SK-N-SH (cell line): ENCODE results near the gene XK. TPM values are rescaled to one million over a fixed set of nuclear protein-coding genes. Genes with fewer than 3 reads are reported as not detected.

Source experiments
- CTCF ChIA-PET: fragments of 300-600, 350-600 bp; formaldehyde crosslinking; extraction: SDS; loops from one replicate; lab custom pipeline; 2021; lab: Yijun Ruan, JAX
- POLR2A ChIA-PET: fragments of 350-600 bp; sonication (Branson Sonifier 250); formaldehyde crosslinking; extraction: SDS; loops from one replicate; lab custom pipeline; 2020; ENCODE audit warnings: antibody characterized with exemption, inconsistent platforms; lab: Yijun Ruan, JAX
- DNase-seq: peaks from one replicate; pipeline ENCODE4 v3.0.0; 2012
- H2AFZ ChIP-seq: fragments of 200-600 bp; sonication (generic); 2 replicates; pipeline ENCODE4 v1.8.1; 2016; ENCODE audit warnings: antibody characterized with exemption, mild to moderate bottlenecking, low read depth
- H3F3A ChIP-seq: fragments of 200-600 bp; sonication (generic); replicated peaks from 2 replicates; pipeline ENCODE3; 2016; ENCODE audit warnings: antibody characterized with exemption, mild to moderate bottlenecking; ENCODE audit not compliant: insufficient read depth
- H3K27ac ChIP-seq, 2 experiments: fragments of 200-500 bp in 1 of 2; fragments of 200-600 bp in 1 of 2; sonication (Bioruptor generic) in 1 of 2; sonication (generic), shearing (Covaris generic) in 1 of 2; 2 replicates each; pipeline versions ENCODE4 v1.5.1 to v1.6.1; 2014 to 2016; ENCODE audit warnings: low read depth in 2 of 2, inconsistent platforms in 1 of 2, low read length in 1 of 2, mild to moderate bottlenecking in 1 of 2, mixed read lengths in 1 of 2
- H3K27me3 ChIP-seq: fragments of 200-600 bp; sonication (generic), shearing (Covaris generic); 2 replicates; pipeline ENCODE4 v1.6.1; 2016; ENCODE audit warnings: mixed run types; ENCODE audit not compliant: insufficient read depth
- H3K36me3 ChIP-seq, 2 experiments: fragments of 200-500 bp in 1 of 2; fragments of 200-600 bp in 1 of 2; sonication (Bioruptor generic) in 1 of 2; sonication (generic) in 1 of 2; replicated peaks in 1 of 2; 2 replicates each; pipeline versions ENCODE3 to v1.5.1; 2014 to 2016; ENCODE audit warnings: low read length in 1 of 2, mild to moderate bottlenecking in 1 of 2; ENCODE audit not compliant: insufficient read depth in 2 of 2, control insufficient read depth in 1 of 2
- H3K4me1 ChIP-seq, 2 experiments: fragments of 200-500 bp in 1 of 2; fragments of 200-600 bp in 1 of 2; sonication (Bioruptor generic) in 1 of 2; sonication (generic), shearing (Covaris generic) in 1 of 2; 2 replicates each; pipeline versions ENCODE4 v1.5.1 to v1.6.1; 2014 to 2016; ENCODE audit warnings: low read depth in 1 of 2, low read length in 1 of 2, mixed run types in 1 of 2; ENCODE audit not compliant: insufficient read depth in 2 of 2, control insufficient read depth in 1 of 2
- H3K4me2 ChIP-seq: fragments of 200-600 bp; sonication (generic), shearing (Covaris generic); 2 replicates; pipeline ENCODE4 v1.6.1; 2017; ENCODE audit warnings: mixed run types
- H3K4me3 ChIP-seq, 2 experiments: fragments of 200-500 bp in 1 of 2; fragments of 200-600 bp in 1 of 2; sonication (Bioruptor generic) in 1 of 2; sonication (generic), shearing (Covaris generic) in 1 of 2; 2 replicates each; pipeline versions ENCODE4 v1.5.1 to v1.8.1; 2014 to 2016; ENCODE audit warnings: low read depth in 2 of 2, inconsistent platforms in 1 of 2, low read length in 1 of 2, mild to moderate bottlenecking in 1 of 2, mixed read lengths in 1 of 2, moderate library complexity in 1 of 2
- H3K79me2 ChIP-seq: fragments of 200-600 bp; sonication (generic); 2 replicates; pipeline ENCODE4 v1.8.1; 2017; ENCODE audit warnings: mild to moderate bottlenecking; ENCODE audit not compliant: insufficient read depth
- H3K9ac ChIP-seq: fragments of 200-600 bp; sonication (generic); 2 replicates; pipeline ENCODE4 v1.6.1; 2017; ENCODE audit warnings: mixed run types
- H3K9me2 ChIP-seq: fragments of 200-600 bp; sonication (generic); 2 replicates; pipeline ENCODE4 v1.6.1; 2017; ENCODE audit warnings: mixed run types
- H3K9me3 ChIP-seq: fragments of 200-600 bp; sonication (generic); 2 replicates; pipeline ENCODE4 v1.6.1; 2017; ENCODE audit warnings: mixed run types, mild to moderate bottlenecking, moderate library complexity
- H4K20me1 ChIP-seq: fragments of 200-600 bp; sonication (generic); 2 replicates; pipeline ENCODE4 v1.6.1; 2017; ENCODE audit warnings: mild to moderate bottlenecking, mixed run types; ENCODE audit not compliant: insufficient read depth
- ELF1 ChIP-seq: IDR thresholded peaks from 2 replicates; pipeline ENCODE4 v1.4.0; 2012
- EP300 ChIP-seq, 2 experiments: IDR thresholded peaks; 2 replicates each; pipeline versions ENCODE4 v1.4.0 to v1.6.1; 2012; ENCODE audit warnings: borderline replicate concordance in 1 of 2, low read depth in 1 of 2, low read length in 1 of 2
- EZH2phosphoT487 ChIP-seq: fragments of 200-600 bp; sonication (generic); IDR thresholded peaks from 2 replicates; pipeline ENCODE4 v1.6.1; 2017; ENCODE audit warnings: low read depth, mixed run types, mild to moderate bottlenecking, antibody characterized with exemption, moderate library complexity, borderline replicate concordance
- FOSL2 ChIP-seq: IDR thresholded peaks from 2 replicates; pipeline ENCODE4 v1.4.0; 2012; ENCODE audit warnings: low read depth, mild to moderate bottlenecking, moderate library complexity, borderline replicate concordance
- FOXM1 ChIP-seq: IDR thresholded peaks from 2 replicates; pipeline ENCODE4 v1.4.0; 2012; ENCODE audit warnings: low read depth, mild to moderate bottlenecking
- GABPA ChIP-seq: IDR thresholded peaks from 2 replicates; pipeline ENCODE4 v1.4.0; 2012; ENCODE audit warnings: low read depth, mild to moderate bottlenecking
- GATA2 ChIP-seq: sonication (generic); formaldehyde crosslinking; IDR thresholded peaks from 2 replicates; pipeline ENCODE4 v1.5.0; 2020; ENCODE audit warnings: mild to moderate bottlenecking, missing genetic modification reagents
- IRF3 ChIP-seq: fragments of 150-350 bp; IDR thresholded peaks from 2 replicates; pipeline ENCODE4 v1.6.1; 2016; ENCODE audit warnings: mild to moderate bottlenecking, low read depth, low read length
- MEF2A ChIP-seq: IDR thresholded peaks from 2 replicates; pipeline ENCODE4 v1.4.0; 2012; ENCODE audit warnings: low read depth, borderline replicate concordance
- NFIC ChIP-seq: IDR thresholded peaks from 2 replicates; pipeline ENCODE4 v1.4.0; 2012; ENCODE audit warnings: borderline replicate concordance
- POLR2AphosphoS5 ChIP-seq: IDR thresholded peaks from 2 replicates; pipeline ENCODE4 v1.6.1; 2012; ENCODE audit warnings: low read depth, low read length
- RAD21 ChIP-seq: IDR thresholded peaks from 2 replicates; pipeline ENCODE4 v1.6.1; 2012; ENCODE audit warnings: mild to moderate bottlenecking, low read length
- RCOR1 ChIP-seq: fragments of 150-350 bp; IDR thresholded peaks from 2 replicates; pipeline ENCODE4 v1.6.1; 2017; ENCODE audit warnings: antibody characterized with exemption, low read length
- RFX5 ChIP-seq: IDR thresholded peaks from 2 replicates; pipeline ENCODE4 v1.6.1; 2012; ENCODE audit warnings: mild to moderate bottlenecking, improper control_type of control experiment, low read length
- RXRA ChIP-seq: IDR thresholded peaks from 2 replicates; pipeline ENCODE4 v1.4.0; 2012; ENCODE audit warnings: low read depth, mild to moderate bottlenecking, borderline replicate concordance
- SMC3 ChIP-seq: IDR thresholded peaks from 2 replicates; pipeline ENCODE4 v1.6.1; 2012; ENCODE audit warnings: low read depth, low read length, improper control_type of control experiment
- TCF12 ChIP-seq: IDR thresholded peaks from 2 replicates; pipeline ENCODE4 v1.4.0; 2012
- TEAD4 ChIP-seq: IDR thresholded peaks from 2 replicates; pipeline ENCODE4 v1.4.0; 2012; ENCODE audit warnings: mild to moderate bottlenecking, borderline replicate concordance; ENCODE audit not compliant: insufficient read depth
- YY1 ChIP-seq: IDR thresholded peaks from 2 replicates; pipeline ENCODE4 v1.4.0; 2012; ENCODE audit warnings: low read depth, mild to moderate bottlenecking
- WGBS: methylation state at CpG from one replicate; pipeline ENCODE4 v1.1.6; 2017; ENCODE audit warnings: low lambda C conversion rate; 5-methylcytosine and 5-hydroxymethylcytosine counted together
- polyA plus RNA-seq, 3 experiments: library from polyadenylated mRNA; depleted of rRNA; stranded (reverse); fragments of >200 nt; gene quantifications; 2 replicates each; pipeline ENCODE4 v1.2.3, GENCODE V29; 2012
- TF ChIP-seq, protein P1 (sequence below): IDR thresholded peaks from 2 replicates; pipeline ENCODE4 v1.4.0; 2012; ENCODE audit warnings: low read depth, borderline replicate concordance
- TF ChIP-seq, protein P2 (sequence below): IDR thresholded peaks from 2 replicates; pipeline ENCODE4 v1.4.0; 2012; ENCODE audit warnings: low read depth
- TF ChIP-seq, protein P3 (sequence below): fragments of 200-600 bp; sonication (generic); IDR thresholded peaks from 2 replicates; pipeline ENCODE4 v1.6.1; 2017; ENCODE audit warnings: antibody characterized with exemption, mild to moderate bottlenecking, moderate library complexity

XK gene
- polyA plus RNA-seq, 1 of the 3 experiments (the other 2 are of a cell fraction) = not detected

DNA sequence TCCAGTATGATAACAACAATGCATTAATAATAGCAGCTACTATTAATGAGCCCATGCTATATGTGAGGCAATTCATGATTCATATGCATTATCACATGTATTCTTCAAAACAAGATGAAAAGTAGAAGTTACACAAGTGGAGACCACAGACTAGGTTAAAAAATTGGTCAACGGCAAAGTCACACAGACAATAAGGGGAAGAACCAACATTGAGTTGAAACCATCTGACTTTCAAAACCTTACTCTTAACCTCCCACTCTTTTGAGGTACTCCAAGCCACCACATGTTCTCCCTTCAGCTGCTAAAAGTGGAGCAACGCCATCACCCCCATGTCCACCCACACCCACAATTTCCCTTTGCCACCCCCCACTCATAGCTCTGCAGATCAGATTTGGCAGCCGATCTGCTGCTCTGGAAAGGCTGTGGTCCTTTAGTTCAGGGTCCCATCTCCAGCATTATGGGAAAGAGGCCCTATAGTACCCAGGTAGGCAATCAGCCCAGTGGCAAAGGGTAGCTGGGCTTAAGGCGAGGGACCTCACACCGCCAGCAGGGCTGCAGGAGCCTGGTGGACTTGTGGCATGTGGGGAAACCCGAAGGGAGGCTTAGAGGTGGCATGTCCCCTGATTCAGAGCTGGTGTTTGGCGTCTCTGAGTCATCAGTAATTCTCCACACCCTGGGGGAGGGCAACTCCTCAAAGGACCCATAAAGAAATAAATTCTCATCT, 60.8 kb downstream of the XK start:
- Histone ChIP-seq H3F3A (no peaks in the 10 kb centered on the region), H2AFZ (no peak overlapping the region), H4K20me1 (no peaks in the 10 kb centered on the region), H3K4me2 (no peak overlapping the region), H3K9ac (no peak overlapping the region), H3K9me3 (no peaks in the 10 kb centered on the region), H3K4me1 (no peaks in the 10 kb centered on the region), H3K36me3 (no peaks in the 10 kb centered on the region), H3K27ac (no peak overlapping the region), H3K27me3 (no peaks in the 10 kb centered on the region; the same call in 1 of the 2 replicates), H3K79me2 (no peaks in the 10 kb centered on the region), H3K4me3 (no peak overlapping the region), H3K9me2 (no peaks in the 10 kb centered on the region)
- DNase-seq = no peak
- WGBS = 22% methylated on average over 5 of the region's 7 CpGs
- TF ChIP-seq GABPA (no peak), TEAD4 (no peak), RFX5 (no peak), POLR2AphosphoS5 (no peak), EZH2phosphoT487 (no peak), FOSL2 (no peak), FOXM1 (no peak), IRF3 (no peak), TCF12 (no peak)
- TF ChIP-seq, protein P1, sequence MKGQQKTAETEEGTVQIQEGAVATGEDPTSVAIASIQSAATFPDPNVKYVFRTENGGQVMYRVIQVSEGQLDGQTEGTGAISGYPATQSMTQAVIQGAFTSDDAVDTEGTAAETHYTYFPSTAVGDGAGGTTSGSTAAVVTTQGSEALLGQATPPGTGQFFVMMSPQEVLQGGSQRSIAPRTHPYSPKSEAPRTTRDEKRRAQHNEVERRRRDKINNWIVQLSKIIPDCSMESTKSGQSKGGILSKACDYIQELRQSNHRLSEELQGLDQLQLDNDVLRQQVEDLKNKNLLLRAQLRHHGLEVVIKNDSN = no peak
- ChIA-PET POLR2A (no interaction called here), CTCF (interaction anchor here (0.8 to 5.4 kb wide), 18 partner anchors 10 to 429 kb away, joined by 3 to 49 read pairs (median 6); partner anchors contain the start of gene CYBB)

DNA sequence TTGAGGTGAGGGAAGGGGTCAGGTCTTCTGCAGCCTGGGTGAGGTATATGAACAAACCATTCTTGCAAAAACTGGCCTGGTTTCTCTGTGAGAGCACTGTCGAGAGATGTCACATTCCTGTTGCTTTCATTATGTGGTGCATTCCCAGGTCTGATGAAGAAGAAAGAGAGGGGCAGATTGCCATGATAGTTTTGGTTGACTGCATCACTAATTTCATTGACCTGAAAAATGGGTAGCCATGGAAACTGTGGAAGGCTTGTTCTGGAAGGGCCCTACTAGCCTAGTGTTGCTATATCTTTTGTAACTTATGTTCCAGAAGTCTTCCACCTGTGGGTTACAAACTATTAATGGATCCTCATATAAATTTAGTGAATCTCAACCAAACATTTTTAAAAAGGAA, 61.4 kb downstream of the XK start:
- Histone ChIP-seq H3K9me3 (no peaks in the 10 kb centered on the region), H4K20me1 (no peaks in the 10 kb centered on the region), H3K27me3 (no peaks in the 10 kb centered on the region; the same call in 1 of the 2 replicates), H3K4me1 (no peaks in the 10 kb centered on the region), H3K36me3 (no peaks in the 10 kb centered on the region), H3F3A (no peaks in the 10 kb centered on the region), H3K79me2 (no peaks in the 10 kb centered on the region), H2AFZ (no peak overlapping the region), H3K4me3 (no peak overlapping the region), H3K9me2 (no peaks in the 10 kb centered on the region), H3K27ac (no peak overlapping the region), H3K4me2 (no peak overlapping the region), H3K9ac (no peak overlapping the region)
- ChIA-PET CTCF (interaction anchor here (3.3 to 5.4 kb wide), 2 partner anchors 78 to 429 kb away, joined by 22 to 49 read pairs; no protein-coding TSS in a partner anchor), POLR2A (no interaction called here)
- DNase-seq = no peak
- TF ChIP-seq RCOR1 (no peak), MEF2A (no peak), EP300 (IDR thresholded peaks at IDR 0.05; ENCODE audit: borderline replicate concordance in 1 of 2, low read depth in 1 of 2, low read length in 1 of 2) (no peak), YY1 (no peak), NFIC (no peak), GATA2 (CRISPR knock-in tag) (no peak), GABPA (no peak), SMC3 (no peak), FOSL2 (no peak), RXRA (no peak), RAD21 (no peak), RFX5 (no peak), FOXM1 (no peak), ELF1 (no peak)
- TF ChIP-seq, protein P2, sequence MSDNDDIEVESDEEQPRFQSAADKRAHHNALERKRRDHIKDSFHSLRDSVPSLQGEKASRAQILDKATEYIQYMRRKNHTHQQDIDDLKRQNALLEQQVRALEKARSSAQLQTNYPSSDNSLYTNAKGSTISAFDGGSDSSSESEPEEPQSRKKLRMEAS = no peak
- TF ChIP-seq, protein P1 = no peak
- TF ChIP-seq, protein P3, sequence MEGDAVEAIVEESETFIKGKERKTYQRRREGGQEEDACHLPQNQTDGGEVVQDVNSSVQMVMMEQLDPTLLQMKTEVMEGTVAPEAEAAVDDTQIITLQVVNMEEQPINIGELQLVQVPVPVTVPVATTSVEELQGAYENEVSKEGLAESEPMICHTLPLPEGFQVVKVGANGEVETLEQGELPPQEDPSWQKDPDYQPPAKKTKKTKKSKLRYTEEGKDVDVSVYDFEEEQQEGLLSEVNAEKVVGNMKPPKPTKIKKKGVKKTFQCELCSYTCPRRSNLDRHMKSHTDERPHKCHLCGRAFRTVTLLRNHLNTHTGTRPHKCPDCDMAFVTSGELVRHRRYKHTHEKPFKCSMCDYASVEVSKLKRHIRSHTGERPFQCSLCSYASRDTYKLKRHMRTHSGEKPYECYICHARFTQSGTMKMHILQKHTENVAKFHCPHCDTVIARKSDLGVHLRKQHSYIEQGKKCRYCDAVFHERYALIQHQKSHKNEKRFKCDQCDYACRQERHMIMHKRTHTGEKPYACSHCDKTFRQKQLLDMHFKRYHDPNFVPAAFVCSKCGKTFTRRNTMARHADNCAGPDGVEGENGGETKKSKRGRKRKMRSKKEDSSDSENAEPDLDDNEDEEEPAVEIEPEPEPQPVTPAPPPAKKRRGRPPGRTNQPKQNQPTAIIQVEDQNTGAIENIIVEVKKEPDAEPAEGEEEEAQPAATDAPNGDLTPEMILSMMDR = no peak
- WGBS = 40% methylated on average over 1 of the region's 1 CpG
